Measurements from ENCODE around the gene MT1M. TPM values are rescaled to one million over a fixed set of nuclear protein-coding genes. Genes with fewer than 3 reads are reported as not detected.
"Not testable (repeated sequence)": the region's sequence is repeated elsewhere in the genome, so short reads cannot be mapped to it uniquely, and the experiment has no call there.

The MT1M gene
- total RNA-seq, 4 donors from 2014 or later: 7.1 to 45.5 (median 33.8) TPM

DNA sequence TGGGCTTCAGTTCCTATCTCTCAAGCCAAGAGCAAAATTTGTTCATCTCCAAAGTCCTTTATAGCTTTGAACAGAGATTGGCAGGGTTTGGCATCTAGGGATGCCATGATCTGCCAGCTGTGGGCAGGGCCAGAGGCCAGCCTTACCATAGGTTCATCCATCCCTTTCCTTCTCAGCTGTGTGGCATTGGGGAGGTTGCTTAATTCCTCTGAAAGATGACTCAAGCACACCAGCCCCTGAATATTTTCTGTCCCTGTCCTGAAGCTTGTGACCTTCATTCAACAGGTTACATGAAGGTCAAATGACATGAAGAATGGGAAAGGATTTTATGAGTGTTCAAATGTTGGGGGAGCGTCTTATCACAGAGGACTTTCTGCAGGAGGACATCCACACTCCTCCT, 32.0 kb downstream of the MT1M start:
- DNase-seq: no peak
- WGBS, 2 donors: 95 to 100% methylated on average over 1 of the region's 1 CpG
- Histone ChIP-seq H3K36me3 (no peaks in the 10 kb centered on the region), H3K9me3 (no peaks in the 10 kb centered on the region), H3K4me1 (peaks cover 17 to 26% of the 10 kb centered on the region in 2 donors), H3K27ac (no peak overlapping the region), H3K27me3 (no peaks in the 10 kb centered on the region), H3K4me3 (replicated peaks in 1 of 3) (no peak overlapping the region)
- TF ChIP-seq, protein P1, sequence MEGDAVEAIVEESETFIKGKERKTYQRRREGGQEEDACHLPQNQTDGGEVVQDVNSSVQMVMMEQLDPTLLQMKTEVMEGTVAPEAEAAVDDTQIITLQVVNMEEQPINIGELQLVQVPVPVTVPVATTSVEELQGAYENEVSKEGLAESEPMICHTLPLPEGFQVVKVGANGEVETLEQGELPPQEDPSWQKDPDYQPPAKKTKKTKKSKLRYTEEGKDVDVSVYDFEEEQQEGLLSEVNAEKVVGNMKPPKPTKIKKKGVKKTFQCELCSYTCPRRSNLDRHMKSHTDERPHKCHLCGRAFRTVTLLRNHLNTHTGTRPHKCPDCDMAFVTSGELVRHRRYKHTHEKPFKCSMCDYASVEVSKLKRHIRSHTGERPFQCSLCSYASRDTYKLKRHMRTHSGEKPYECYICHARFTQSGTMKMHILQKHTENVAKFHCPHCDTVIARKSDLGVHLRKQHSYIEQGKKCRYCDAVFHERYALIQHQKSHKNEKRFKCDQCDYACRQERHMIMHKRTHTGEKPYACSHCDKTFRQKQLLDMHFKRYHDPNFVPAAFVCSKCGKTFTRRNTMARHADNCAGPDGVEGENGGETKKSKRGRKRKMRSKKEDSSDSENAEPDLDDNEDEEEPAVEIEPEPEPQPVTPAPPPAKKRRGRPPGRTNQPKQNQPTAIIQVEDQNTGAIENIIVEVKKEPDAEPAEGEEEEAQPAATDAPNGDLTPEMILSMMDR (IDR thresholded peaks at IDR 0.05): no peak
- no peak for TF ChIP-seq POLR2A (IDR thresholded peaks at IDR 0.05)
- intact Hi-C loops (cut with DNase I): no loop called here

DNA sequence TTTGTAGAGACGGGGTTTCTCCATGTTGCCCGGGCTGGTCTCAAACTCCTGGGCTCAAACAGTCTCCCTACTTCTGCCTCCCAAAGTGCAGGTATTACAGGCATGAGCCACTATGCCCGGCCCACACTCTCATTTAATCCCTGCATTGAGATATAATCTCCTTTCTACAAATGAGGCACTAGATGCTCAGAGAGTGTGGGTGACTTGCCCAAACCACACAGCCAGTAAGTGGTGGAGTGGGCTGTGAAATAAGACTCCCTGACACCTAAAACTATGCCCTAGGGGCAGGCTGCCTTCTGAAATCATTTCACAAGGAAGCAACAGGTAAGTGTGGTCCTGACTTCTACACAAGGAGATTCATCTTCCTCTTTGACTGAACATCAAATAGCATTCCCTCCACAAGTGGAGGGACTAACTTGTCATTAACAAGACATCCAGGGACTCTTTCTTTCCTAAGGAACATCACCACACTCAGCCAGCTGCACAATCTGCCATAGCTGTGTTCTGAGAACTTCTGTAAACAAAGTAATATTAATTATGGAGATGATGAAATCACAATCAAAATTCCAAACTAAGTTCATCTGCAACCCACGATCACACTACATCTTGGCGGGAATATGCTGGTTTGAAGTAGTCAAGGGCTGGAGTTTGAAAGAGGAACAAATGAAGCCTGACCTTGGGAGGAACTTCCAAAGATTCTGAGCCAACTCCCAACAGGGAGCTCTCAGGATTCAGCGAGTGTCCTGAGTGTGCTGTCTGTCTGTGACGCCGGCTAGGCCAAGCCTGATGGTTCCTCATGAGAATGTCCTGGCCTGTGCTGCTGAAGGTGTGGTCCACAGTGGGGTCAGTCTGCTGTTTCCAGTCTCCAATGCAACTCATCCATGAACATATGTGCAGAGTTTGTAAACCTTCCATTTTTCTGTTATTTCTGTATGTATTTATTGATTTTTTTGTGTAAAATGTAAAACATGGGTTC, 33.1 kb downstream of the MT1M start:
- H3K4me1 ChIP-seq: peaks cover 12 to 32% of the 10 kb centered on the region in 2 donors
- intact Hi-C loops (cut with DNase I); H3K9me3 ChIP-seq; H3K27me3 ChIP-seq; H3K36me3 ChIP-seq; H3K27ac ChIP-seq; H3K4me3 ChIP-seq (replicated peaks in 1 of 3): not testable (repeated sequence)
- WGBS, 2 donors: 74 to 76% methylated on average over 8 of the region's 8 CpGs
- DNase-seq: peak in 1 of 2 donors; percentile 12

DNA sequence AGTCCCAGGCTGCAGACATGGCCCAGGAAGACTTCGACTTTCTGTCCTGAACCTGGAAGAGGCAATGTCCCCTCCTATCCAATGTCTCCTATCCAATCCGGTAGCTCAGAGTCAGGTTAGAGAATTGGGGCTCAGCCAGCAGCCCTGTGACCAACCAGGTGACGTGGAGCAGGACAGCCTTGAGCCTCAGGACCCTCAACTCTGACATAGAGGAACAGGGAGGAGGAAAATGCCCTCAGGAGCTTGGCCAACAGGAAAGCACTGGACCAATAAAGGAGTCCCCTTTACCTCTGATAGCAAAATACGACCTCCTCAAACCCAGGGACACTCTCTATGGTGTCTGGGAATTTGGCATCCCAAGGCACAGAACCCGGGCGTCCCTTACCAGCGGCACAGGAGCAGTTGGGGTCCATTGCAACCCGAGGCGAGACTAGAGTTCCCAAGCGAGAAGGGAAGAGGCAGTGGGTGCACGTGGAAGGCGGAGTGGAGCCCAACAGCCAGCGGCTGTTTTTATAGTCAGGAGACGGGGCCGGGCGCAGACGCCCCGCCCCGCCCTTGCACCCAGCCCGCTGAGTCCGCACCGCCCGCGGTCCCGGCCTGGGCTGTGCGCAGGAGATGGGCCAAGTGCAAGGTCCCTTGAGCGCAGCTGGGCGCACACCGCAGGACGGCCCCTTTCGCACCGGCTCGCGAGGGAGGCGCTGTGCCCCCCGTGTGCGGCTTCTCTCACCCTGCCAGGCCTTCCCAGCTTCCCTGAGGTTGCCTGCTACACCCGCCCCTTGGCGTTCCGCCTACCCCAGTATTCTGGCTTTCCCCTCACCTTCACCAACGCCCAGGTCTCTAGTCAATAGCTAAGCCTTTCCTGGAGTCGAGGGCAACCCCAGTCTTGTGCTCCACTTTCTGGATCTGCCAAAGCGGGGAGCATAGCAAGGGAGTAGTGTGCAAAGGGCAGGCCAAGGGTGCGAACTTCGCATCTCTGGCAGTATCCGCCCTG, 35.4 kb downstream of the MT1M start, which contains the start of gene MT1G:
TSS of gene MT1G (minus strand) at position 485 of the 991 bp plus-strand sequence. CDS start at position 413, 72 bp downstream.
- peak within 1 kb of the TSS in 2 of 3 donors; percentile 43 to 59 for H3K4me3 ChIP-seq (replicated peaks in 1 of 3)
- TF ChIP-seq POLR2A (IDR thresholded peaks at IDR 0.05): peak; percentile 94
- TF ChIP-seq, protein P1 (IDR thresholded peaks at IDR 0.05): no peak
- DNase-seq: peak; percentile 87 to 89
- H3K36me3 ChIP-seq: no peaks in the 10 kb centered on the region
- intact Hi-C loops (cut with DNase I): no loop called here
- 14 to 24% methylated on average over 22 to 44 of the region's 46 CpGs for WGBS, 2 donors
- peak within 1 kb of the TSS; percentile 47 to 83 (median 65) for H3K27ac ChIP-seq
- H3K27me3 ChIP-seq: no peaks in the 10 kb centered on the region
- H3K9me3 ChIP-seq: no peaks in the 10 kb centered on the region
- peaks cover 12 to 35% of the 10 kb centered on the region in 2 donors for H3K4me1 ChIP-seq

DNA sequence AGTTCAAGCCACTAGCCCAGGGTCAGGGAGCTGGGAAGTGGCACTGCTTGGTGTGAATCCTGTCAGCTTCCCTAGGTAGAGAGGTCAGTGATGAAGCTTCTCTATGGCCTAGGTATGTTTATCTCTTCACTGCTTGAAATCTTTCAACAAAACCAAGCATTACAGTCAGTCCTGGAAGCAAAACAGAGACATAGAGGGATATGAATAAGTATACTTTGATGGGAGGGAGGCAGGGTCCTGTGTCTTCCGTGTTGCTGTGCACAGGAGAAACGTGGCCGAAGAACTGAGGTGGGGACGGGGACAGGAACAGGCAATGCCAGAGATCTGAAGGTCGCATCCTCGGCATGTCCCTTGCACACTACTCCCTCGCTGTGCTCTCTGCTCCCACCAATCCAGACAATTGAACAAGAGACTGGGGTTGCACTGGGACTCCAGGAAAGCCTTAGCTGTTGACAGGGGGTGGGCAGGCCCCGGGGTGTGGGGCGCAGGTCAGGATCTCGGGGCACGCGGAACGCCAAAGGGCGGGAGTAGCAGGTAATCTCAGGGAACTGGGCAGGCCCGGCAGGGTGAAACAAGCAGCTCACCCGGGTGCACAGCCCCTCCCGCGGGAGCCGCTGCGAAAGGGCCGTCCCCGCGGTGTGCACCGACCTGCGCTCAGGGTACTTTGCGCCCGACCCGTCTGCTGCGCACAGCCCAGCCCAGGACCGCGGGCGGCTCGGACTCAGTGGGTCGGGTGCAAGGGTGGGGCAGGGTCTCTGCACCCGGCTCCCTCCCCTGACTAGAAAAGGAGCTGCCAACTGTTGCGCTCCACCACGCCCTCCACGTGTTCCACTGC, 36.8 kb downstream of the MT1M start, which contains the start of gene MT1H:
TSS of gene MT1H (plus strand) at position 810 of the 835 bp plus-strand sequence. CDS start 71 bp downstream, outside the sequence.
- 42 to 51% methylated on average over 16 to 18 of the region's 38 CpGs for WGBS, 2 donors
- peak in 1 of 2 donors; percentile 61 for TF ChIP-seq POLR2A (IDR thresholded peaks at IDR 0.05)
- TF ChIP-seq, protein P1 (IDR thresholded peaks at IDR 0.05): no peak
- no peaks in the 10 kb centered on the region for H3K9me3 ChIP-seq

More for the DNA sequence above, 36.8 kb downstream of the MT1M start, which contains the start of gene MT1H:
- H3K4me3 ChIP-seq (replicated peaks in 1 of 3): peak within 1 kb of the TSS in 1 of 3 donors; percentile 2
- H3K36me3 ChIP-seq: no peaks in the 10 kb centered on the region
- intact Hi-C loops (cut with DNase I): no loop called here
- H3K4me1 ChIP-seq: peaks cover 12 to 35% of the 10 kb centered on the region in 2 donors
- peak; percentile 58 to 66 for DNase-seq
- no peaks in the 10 kb centered on the region for H3K27me3 ChIP-seq
- peak within 1 kb of the TSS in 1 of 3 donors; percentile 65 for H3K27ac ChIP-seq
